CD4-positive, alpha-beta T cell treated with Interleukin-12 subunit alpha and Interleukin-12 subunit beta, for 1 hour (primary cell): ENCODE measurements around the gene SH3TC1.

ENCODE experiments used
- DNase-seq: peaks from one replicate; pipeline ENCODE4 v3.0.0-alpha.2; 2020

The SH3TC1 gene

GRCh38 chr4:8202108-8203051, 3.3 kb downstream of the SH3TC1 start:
- no peak for DNase-seq

- no peak for DNase-seq
Measured at GRCh38 chr4:8203052-8203401, 3.9 kb downstream of the SH3TC1 start.

GRCh38 chr4:8203817-8204216, 4.7 kb downstream of the SH3TC1 start:
- DNase-seq = no peak

GRCh38 chr4:8204576-8205227, 5.6 kb downstream of the SH3TC1 start:
- no peak for DNase-seq

- DNase-seq = no peak
Measured at GRCh38 chr4:8205241-8205707, 6.2 kb downstream of the SH3TC1 start.

- no peak for DNase-seq
Measured at GRCh38 chr4:8205749-8206611, 6.9 kb downstream of the SH3TC1 start.

- no peak for DNase-seq
Measured at GRCh38 chr4:8207314-8207713, 8.2 kb downstream of the SH3TC1 start.

GRCh38 chr4:8208565-8208964, 9.5 kb downstream of the SH3TC1 start:
- no peak for DNase-seq

GRCh38 chr4:8209181-8209874, 10.2 kb downstream of the SH3TC1 start:
- no peak for DNase-seq

GRCh38 chr4:8210010-8210409, 10.9 kb downstream of the SH3TC1 start:
- DNase-seq = no peak

GRCh38 chr4:8210616-8211015, 11.5 kb downstream of the SH3TC1 start:
- no peak for DNase-seq

GRCh38 chr4:8211251-8211650, 12.2 kb downstream of the SH3TC1 start:
- no peak for DNase-seq

GRCh38 chr4:8211737-8212581, 12.9 kb downstream of the SH3TC1 start:
- no peak for DNase-seq

- no peak for DNase-seq
Measured at GRCh38 chr4:8212622-8213021, 13.5 kb downstream of the SH3TC1 start.

- DNase-seq = no peak
Measured at GRCh38 chr4:8213121-8213520, 14.0 kb downstream of the SH3TC1 start.

GRCh38 chr4:8214136-8214535, 15.0 kb downstream of the SH3TC1 start:
- no peak for DNase-seq

- no peak for DNase-seq
Measured at GRCh38 chr4:8215001-8215427, 15.9 kb downstream of the SH3TC1 start.

GRCh38 chr4:8215641-8216442, 16.8 kb downstream of the SH3TC1 start:
- no peak for DNase-seq

GRCh38 chr4:8216443-8217245, 17.6 kb downstream of the SH3TC1 start:
- DNase-seq = no peak

GRCh38 chr4:8217246-8217511, 18.1 kb downstream of the SH3TC1 start:
- DNase-seq = no peak
